ENCODE data around the gene CREB5.
A peak's percentile ranks its signal among the peaks of the same experiment; 100 is the strongest.

The CREB5 gene

DNA sequence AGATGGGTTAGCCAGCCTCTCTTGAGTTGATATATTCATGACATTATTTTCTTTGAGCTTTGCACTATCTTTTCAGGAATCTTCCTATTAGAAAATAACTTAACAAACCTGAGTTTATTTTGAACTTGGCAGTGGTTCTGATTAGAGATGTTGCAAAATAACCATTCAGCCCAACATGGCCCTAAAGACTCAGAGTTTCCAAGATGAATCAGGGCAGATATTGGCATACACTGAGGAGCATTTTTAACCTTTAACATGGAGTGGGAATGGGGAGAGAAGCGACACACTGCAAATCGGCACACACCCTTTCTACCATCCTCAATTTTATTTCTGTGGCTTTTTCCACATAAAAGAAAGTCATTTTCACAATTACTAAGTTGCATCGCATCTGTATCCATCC is 355.0 kb downstream of the CREB5 start:
- no peak for DNase-seq (ENCODE audit: extremely low read depth, low read depth)
- TF ChIP-seq, protein P1, sequence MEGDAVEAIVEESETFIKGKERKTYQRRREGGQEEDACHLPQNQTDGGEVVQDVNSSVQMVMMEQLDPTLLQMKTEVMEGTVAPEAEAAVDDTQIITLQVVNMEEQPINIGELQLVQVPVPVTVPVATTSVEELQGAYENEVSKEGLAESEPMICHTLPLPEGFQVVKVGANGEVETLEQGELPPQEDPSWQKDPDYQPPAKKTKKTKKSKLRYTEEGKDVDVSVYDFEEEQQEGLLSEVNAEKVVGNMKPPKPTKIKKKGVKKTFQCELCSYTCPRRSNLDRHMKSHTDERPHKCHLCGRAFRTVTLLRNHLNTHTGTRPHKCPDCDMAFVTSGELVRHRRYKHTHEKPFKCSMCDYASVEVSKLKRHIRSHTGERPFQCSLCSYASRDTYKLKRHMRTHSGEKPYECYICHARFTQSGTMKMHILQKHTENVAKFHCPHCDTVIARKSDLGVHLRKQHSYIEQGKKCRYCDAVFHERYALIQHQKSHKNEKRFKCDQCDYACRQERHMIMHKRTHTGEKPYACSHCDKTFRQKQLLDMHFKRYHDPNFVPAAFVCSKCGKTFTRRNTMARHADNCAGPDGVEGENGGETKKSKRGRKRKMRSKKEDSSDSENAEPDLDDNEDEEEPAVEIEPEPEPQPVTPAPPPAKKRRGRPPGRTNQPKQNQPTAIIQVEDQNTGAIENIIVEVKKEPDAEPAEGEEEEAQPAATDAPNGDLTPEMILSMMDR (IDR thresholded peaks at IDR 0.05; ENCODE audit: low read depth, low read length) = no peak

DNA sequence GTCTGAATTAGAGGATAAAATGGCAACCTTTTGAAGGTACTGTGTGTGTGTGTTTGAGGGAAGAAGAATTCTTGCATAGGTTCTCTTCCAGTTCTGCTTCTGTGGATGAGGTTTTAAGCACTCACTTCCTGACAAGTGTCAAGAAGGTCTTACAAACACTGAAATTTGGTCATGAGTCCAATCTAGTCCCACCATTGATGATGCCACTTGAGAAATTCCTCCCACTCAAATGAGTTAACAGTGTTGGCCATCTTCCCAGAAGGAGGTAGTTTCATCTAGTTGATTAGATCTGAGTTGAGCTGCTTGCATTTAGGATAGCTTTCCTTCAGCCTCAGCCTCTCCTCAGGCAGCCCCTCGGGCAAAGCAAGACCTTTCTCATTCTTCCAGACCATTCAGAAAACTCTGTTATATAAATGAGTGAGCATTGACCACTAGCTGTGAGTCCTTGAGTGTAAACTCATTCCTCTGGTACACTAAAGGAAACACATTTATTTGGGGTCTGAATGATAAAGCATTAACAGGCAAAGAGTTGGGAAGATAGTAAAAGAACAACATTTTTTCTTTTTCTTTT is 356.3 kb downstream of the CREB5 start:
- peak; percentile 11 for DNase-seq (ENCODE audit: extremely low read depth, low read depth)
- TF ChIP-seq, protein P1 (IDR thresholded peaks at IDR 0.05; ENCODE audit: low read depth, low read length) = no peak

DNA sequence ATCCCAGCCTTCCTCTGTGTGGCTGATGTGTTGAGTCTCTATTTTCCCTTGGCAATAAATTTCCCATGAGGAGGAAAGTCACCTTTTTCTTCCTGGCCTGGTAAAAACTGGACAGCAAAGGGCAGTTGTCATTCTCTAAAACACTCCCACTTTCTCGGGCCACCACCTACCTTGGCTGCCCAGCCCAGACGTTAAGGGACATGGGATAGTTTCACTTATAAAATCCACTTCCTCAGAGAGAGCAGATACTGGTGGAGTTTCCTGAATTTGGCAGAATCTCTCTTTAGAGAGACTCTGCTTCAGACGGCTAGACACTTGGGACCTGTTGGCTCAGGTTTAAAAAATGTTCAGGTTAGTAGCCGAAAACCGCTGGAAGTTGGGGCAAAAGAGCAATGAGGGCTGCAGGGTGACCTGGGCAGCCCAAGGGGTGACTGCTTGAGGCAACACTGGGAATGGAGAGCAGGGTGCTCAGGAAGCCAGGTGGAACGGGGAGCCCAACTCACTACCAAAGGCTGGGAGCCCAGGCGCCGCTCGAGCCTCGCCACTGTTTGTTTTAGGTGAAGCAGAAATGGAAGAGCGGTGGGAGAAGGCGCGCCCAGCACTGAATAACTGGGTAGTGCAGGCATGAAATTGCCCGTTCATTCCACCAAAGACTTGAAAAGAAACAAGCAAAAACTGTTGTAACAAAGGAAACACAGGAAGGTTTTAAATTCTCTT is 359.7 kb downstream of the CREB5 start:
- TF ChIP-seq, protein P1 (IDR thresholded peaks at IDR 0.05; ENCODE audit: low read depth, low read length) = no peak
- DNase-seq (ENCODE audit: extremely low read depth, low read depth) = no peak

DNA sequence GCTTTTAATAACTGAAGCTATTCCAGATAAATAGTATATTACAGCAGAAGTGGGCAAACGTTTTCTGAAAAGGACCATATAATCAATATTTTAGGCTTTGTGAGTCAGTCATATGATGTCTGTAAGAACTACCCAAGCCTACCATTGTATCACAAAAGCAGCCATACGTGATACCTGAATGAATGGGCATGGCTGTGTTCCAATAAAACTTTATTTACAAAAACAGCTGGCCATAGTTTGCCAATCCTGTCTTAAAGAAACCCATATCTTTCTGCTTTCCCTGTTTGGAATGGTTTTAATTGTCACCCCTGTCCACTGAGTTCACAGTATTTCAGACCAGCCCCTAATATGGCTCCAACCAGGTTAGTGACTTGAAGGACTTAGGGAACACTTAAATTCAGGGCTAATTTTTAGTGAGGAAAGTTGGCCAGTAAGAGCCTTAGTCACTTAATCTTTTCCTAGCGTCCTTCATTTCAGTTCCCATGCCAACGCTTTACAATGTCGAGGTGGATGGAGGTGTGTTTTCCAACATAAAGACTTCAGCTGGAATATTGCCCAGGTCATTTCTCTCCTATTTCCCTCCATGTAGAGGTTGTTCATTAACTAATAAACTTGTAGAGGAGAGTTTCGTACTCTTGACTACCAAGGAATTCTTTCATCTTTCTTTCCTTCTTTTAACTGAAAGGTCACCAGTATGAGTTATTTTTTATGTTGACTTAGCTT is 361.3 kb downstream of the CREB5 start:
- no peak for DNase-seq (ENCODE audit: extremely low read depth, low read depth)
- TF ChIP-seq, protein P1 (IDR thresholded peaks at IDR 0.05; ENCODE audit: low read depth, low read length) = no peak

DNA sequence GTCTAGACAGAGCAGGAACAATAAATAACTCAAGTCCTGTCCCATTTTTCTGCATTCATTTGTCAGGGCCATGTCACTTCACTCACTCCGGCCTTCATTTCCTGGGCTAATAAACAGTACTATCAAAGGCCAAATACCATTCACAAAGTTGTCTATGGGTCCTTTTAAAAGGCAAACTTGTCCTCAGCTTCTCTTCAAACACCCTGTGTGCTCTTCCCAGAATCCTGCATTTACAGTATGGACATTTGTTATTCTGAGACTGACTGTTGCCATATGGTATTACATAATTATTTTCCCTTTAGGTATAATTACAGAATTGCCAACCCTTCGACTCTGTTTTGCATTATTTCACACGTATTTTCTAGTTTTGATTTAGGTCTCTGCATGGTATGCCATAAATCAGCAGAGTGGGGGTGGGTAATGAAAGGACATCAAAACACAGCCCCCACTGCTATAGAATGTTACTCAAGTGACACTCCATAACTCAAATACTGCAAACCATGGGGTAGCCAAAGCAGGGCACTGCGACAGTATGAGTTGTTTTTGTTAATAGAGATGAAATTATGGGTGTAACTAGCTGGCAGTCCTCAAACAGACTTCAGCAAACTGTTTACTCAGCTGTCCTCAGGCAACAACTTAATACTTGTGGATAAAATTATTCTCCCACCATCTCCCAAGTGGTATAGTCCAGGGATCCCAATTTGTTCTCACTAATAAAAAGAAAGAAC is 362.1 kb downstream of the CREB5 start:
- TF ChIP-seq, protein P1 (IDR thresholded peaks at IDR 0.05; ENCODE audit: low read depth, low read length) = no peak
- DNase-seq (ENCODE audit: extremely low read depth, low read depth) = no peak

DNA sequence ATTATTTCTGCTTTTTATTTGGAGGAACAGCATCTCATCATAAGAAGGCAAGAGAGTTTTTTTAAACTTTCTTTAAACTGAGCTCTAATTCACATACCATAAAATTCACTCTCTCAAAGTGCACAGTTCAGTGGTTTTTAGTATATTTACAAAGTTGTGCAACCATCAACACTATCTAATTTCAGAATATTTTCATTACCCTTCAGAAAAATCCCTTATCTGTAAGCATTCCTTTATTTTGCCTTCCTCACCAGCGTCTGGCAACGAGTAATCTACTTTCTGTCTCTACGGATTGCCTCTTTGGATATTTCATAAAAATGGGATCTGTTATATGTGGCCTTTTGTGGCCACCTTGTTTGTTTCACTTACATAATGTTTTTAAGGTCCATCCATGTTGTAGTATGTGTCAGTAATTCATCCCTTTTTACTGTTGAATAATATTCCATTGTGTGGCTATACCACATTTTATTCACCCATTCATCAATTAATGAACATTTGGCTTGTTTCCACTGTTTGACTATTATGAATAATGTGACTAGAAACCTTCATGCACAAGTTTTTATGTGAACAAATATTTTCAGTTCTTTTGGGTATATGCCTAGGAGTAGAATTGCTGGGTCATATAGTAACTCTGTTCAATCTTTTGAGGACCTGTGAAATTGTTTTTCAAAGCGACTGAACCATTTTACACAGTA is 364.3 kb downstream of the CREB5 start:
- TF ChIP-seq, protein P1 (IDR thresholded peaks at IDR 0.05; ENCODE audit: low read depth, low read length) = no peak
- no peak for DNase-seq (ENCODE audit: extremely low read depth, low read depth)

Data from AG09319 (cell line).